Kidney (tissue), 14 donors: ENCODE results near the gene RASA3. TPM values are rescaled to one million over a fixed set of nuclear protein-coding genes. Genes with fewer than 3 reads are reported as not detected.
"Not testable (repeated sequence)": the region's sequence is repeated elsewhere in the genome, so short reads cannot be mapped to it uniquely, and the experiment has no call there.

ENCODE experiments used
- DNase-seq, 5 donors: peaks; one replicate each; pipeline ENCODE4 v3.0.0-alpha.2; 2013 to 2020
- FAIRE-seq: peaks from 2 replicates; lab custom pipeline; 2012; peaks lifted over from hg19 to GRCh38; lab: Jason Lieb, UNC
- H3K27ac ChIP-seq, 2 donors: one replicate each; pipeline ENCODE4 v1.7.0; 2013; ENCODE audit warnings: low read depth in 2 of 2, low read length in 2 of 2, inconsistent platforms in 1 of 2
- H3K27me3 ChIP-seq: one replicate; pipeline ENCODE4 v1.7.1; 2013; ENCODE audit warnings: low read length, inconsistent platforms; ENCODE audit not compliant: control insufficient read depth, insufficient read depth
- H3K36me3 ChIP-seq, 3 donors: one replicate each; pipeline versions ENCODE4 v1.7.0 to v1.7.1; 2013; ENCODE audit warnings: low read length in 3 of 3, control low read depth in 1 of 3, inconsistent platforms in 1 of 3; ENCODE audit not compliant: insufficient read depth in 3 of 3, control insufficient read depth in 2 of 3
- H3K4me1 ChIP-seq, 3 donors: one replicate each; pipeline versions ENCODE4 v1.7.0 to v1.7.1; 2013; ENCODE audit warnings: low read length in 3 of 3, inconsistent platforms in 1 of 3, low read depth in 1 of 3; ENCODE audit not compliant: control insufficient read depth in 2 of 3, insufficient read depth in 2 of 3
- H3K4me3 ChIP-seq, 3 donors: one replicate each; pipeline versions ENCODE4 v1.7.0 to v1.8.1; 2013; ENCODE audit warnings: low read length in 3 of 3, control low read depth in 1 of 3, inconsistent platforms in 1 of 3
- H3K9ac ChIP-seq, 3 donors: one replicate each; pipeline versions ENCODE4 v1.7.0 to v1.7.1; 2013; ENCODE audit warnings: low read length in 3 of 3, control low read depth in 1 of 3, inconsistent platforms in 1 of 3
- H3K9me3 ChIP-seq, 3 donors: one replicate each; pipeline versions ENCODE4 v1.7.0 to v1.7.1; 2013; ENCODE audit warnings: low read length in 3 of 3, control low read depth in 1 of 3, inconsistent platforms in 1 of 3; ENCODE audit not compliant: control insufficient read depth in 2 of 3, insufficient read depth in 1 of 3
- CTCF ChIP-seq: IDR thresholded peaks from 3 replicates; pipeline ENCODE4 v1.5.1; 2012; ENCODE audit warnings: mild to moderate bottlenecking, moderate library complexity, borderline replicate concordance; ENCODE audit not compliant: insufficient read depth; ENCODE audit errors: extremely low read depth
- intact Hi-C: fragments of 100-400 bp; cut with DNase I; formaldehyde crosslinking; loops from one replicate; pipeline ENCODE4 v1.11.1; 2022
- polyA plus RNA-seq: library from polyadenylated mRNA; stranded (reverse); fragments of 350-450 nt; fragmentation: Illumina TruSeq; extraction: RNeasy Lipid Tissue Mini Kit (QIAGEN cat#74804); gene quantifications from one replicate; pipeline ENCODE4 v1.2.3, GENCODE V29; 2014; ENCODE audit warnings: low read depth, low replicate concordance; ENCODE audit not compliant: insufficient read depth
- total RNA-seq: library from RNA; stranded (reverse); fragmentation: NEBNext Ultra II Directional; extraction: Animal tissue kit (Norgen Biotek cat#: 25700); gene quantifications from one replicate; pipeline ENCODE4 v1.2.1, GENCODE V29; 2021
- donor health status: control.
- donor health status: control.
- donor health status: control.
- donor health status: control.
- donor health status: control.
- donor health status: DM: yes; HTN: yes; CAD: no.
- donor health status: Normal renal cell carcinoma (clear cell type).

Gene RASA3
- total and polyA plus RNA-seq, 2 donors from 2014 or later = 4.2 to 28.8 TPM

DNA sequence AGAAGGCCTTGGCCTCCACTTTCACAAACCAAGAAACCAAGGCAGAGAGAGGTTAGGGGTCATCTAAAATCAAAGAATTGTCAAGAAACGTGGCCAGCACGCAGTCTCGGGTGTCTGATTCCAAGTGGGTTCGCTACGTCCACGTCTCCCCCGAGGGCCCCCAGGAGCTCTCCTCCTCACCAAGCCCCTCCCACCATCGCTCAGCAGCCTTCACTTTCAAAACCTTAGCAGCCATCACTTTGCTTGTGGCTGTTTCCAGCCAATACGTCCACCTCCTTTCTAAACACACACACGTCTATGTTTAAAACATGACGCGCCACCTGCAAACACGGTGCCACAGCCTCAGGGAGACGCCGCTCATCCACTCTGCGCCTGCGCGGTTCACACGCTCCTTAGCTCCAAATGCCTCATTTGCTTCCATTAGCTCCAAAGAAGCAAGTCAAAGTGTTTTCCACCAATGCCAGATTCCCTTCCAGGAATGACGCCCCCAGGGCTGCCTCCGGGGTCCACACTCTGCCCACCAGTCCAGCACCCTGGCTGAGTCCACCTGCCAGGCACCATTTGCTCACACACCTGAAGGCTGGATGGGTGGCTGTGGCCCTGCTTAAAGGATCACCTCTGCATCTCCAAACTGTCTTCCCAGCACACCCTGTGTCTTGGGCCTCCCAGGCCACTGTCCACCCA is 5.5 kb downstream of the RASA3 start:
- Histone ChIP-seq H3K9me3 (no peaks in the 10 kb centered on the region), H3K27me3 (no peaks in the 10 kb centered on the region), H3K4me3 (no peak overlapping the region), H3K4me1 (peaks cover 3 to 44% (median 36%) of the 10 kb centered on the region in 3 donors), H3K27ac (no peak overlapping the region), H3K36me3 (no peaks in the 10 kb centered on the region), H3K9ac (no peak overlapping the region)
- TF ChIP-seq CTCF = no peak
- intact Hi-C loops = no loop called here
- FAIRE-seq = no peak
- peak in 1 of 5 donors; percentile 61 for DNase-seq

DNA sequence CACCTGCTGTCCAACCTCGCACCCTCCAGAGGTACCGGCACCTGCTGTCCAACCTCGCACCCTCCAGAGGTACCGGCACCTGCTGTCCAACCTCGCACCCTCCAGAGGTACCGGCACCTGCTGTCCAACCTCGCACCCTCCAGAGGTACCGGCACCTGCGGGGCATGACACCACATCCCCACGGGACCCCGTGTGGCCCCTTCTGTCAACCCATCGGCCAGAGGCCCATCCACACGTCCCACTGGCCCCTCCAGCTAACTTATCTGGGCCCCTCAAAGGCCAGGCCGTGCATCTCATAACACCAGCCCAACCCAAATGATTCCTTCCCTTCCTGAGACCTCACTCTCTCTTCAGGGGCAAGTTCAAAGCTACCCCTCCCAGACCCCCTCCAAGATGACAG is 6.3 kb downstream of the RASA3 start:
- DNase-seq = peak in 1 of 5 donors; percentile 67
- H3K36me3 ChIP-seq, H3K27me3 ChIP-seq, H3K9me3 ChIP-seq, H3K27ac ChIP-seq, FAIRE-seq, H3K4me3 ChIP-seq, intact Hi-C loops, H3K9ac ChIP-seq: not testable (repeated sequence)
- H3K4me1 ChIP-seq = peaks cover 3 to 43% (median 36%) of the 10 kb centered on the region in 3 donors

DNA sequence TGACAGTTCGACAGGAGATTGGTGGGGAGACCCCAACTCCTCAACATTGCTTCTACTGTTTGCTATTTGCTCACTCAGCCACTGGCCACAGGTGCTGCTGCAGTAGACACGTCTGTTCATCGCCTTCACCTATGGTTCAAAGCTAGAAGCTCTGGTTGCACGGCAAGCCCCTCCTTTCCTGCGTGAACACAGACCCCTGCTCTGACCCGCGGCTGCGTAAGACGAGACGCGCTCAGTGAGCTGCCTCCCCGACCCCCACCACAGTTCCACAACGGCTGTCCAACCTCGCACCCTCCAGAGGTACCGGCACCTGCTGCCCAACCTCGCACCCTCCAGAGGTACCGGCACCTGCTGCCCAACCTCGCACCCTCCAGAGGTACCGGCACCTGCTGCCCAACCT is 6.8 kb downstream of the RASA3 start:
- FAIRE-seq = no peak
- Histone ChIP-seq H3K9ac (no peak overlapping the region), H3K9me3 (no peaks in the 10 kb centered on the region), H3K27ac (no peak overlapping the region), H3K36me3 (no peaks in the 10 kb centered on the region), H3K27me3 (no peaks in the 10 kb centered on the region), H3K4me1 (peaks cover 3 to 38% (median 31%) of the 10 kb centered on the region in 3 donors), H3K4me3 (no peak overlapping the region)
- no peak for TF ChIP-seq CTCF
- intact Hi-C loops = no loop called here
- peak in 1 of 5 donors; percentile 46 for DNase-seq

DNA sequence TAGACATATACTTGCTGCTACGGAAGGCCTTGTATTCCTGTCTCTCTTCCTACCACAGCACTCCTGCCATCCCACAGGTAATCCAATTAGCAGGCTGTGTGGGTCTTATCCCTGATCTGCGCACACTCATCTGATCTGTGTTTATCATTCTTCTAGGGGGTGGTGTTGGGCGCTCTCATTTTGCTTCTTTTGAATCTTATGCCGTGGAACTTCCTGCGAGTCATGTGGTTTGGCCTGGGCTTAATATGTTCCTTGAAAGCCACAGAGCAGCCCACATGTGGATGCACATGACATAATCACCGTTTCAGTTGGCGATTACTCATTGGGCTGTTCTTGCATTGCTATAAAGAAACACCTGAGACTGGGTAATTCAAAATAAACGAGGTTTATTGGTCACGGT is 7.5 kb downstream of the RASA3 start:
- Histone ChIP-seq H3K27ac (no peak overlapping the region), H3K4me3 (no peak overlapping the region), H3K4me1 (peaks cover 3 to 32% (median 24%) of the 10 kb centered on the region in 3 donors), H3K9ac (no peak overlapping the region), H3K9me3 (no peaks in the 10 kb centered on the region), H3K27me3 (no peaks in the 10 kb centered on the region), H3K36me3 (no peaks in the 10 kb centered on the region)
- TF ChIP-seq CTCF = no peak
- no peak for DNase-seq
- FAIRE-seq = no peak
- intact Hi-C loops = no loop called here
